ENCODE data around the gene NOL9.

GRCh38 chr1:6530504-6531160 lies 23.7 kb downstream of the NOL9 start:
- TF ChIP-seq CTCF (IDR thresholded peaks at IDR 0.05) (no peak), POLR2A (IDR thresholded peaks at IDR 0.05) (no peak)
